Right lobe of liver (tissue), 6 donors: ENCODE measurements around the gene PEA15. TPM values are rescaled to one million over a fixed set of nuclear protein-coding genes. Genes with fewer than 3 reads are reported as not detected.

Experiments used
- ATAC-seq, 4 donors: fragments of 200-7000 bp; cut with Tn5 transposase; one replicate each; pipeline ENCODE4 v1.9.1; 2020; ENCODE audit warnings: mild to moderate bottlenecking in 4 of 4, moderate library complexity in 4 of 4
- DNase-seq, 3 donors: peaks; one replicate each; pipeline ENCODE4 v3.0.0-alpha.2; 2020
- H3K27ac ChIP-seq, 3 donors: fragments of 200-600 bp; one replicate each; pipeline ENCODE4 v1.8.0; 2022
- H3K27me3 ChIP-seq, 2 donors: fragments of 200-600 bp; one replicate each; pipeline ENCODE4 v1.8.0; 2022
- H3K36me3 ChIP-seq, 4 donors: fragments of 200-600 bp; sonication (generic) in 1 of 4; one replicate each; pipeline versions ENCODE4 v1.5.1 to v1.8.0; 2017 to 2022; ENCODE audit warnings: control low read depth in 1 of 4
- H3K4me1 ChIP-seq, 4 donors: fragments of 200-600 bp; sonication (generic) in 1 of 4; one replicate each; pipeline versions ENCODE4 v1.5.1 to v1.8.0; 2017 to 2022; ENCODE audit warnings: control low read depth in 1 of 4
- H3K4me3 ChIP-seq, 3 donors: fragments of 200-600 bp; one replicate each; pipeline ENCODE4 v1.8.0; 2022
- H3K9me3 ChIP-seq, 4 donors: fragments of 200-600 bp; sonication (generic) in 1 of 4; one replicate each; pipeline versions ENCODE4 v1.5.1 to v1.8.0; 2017 to 2022; ENCODE audit warnings: control low read depth in 1 of 4
- CTCF ChIP-seq, 4 donors: fragments of 200-600 bp in 3 of 4; fragments of 450-650 bp in 1 of 4; IDR thresholded peaks; one replicate each; pipeline versions ENCODE4 v1.5.1 to v1.8.0; 2016 to 2022; ENCODE audit warnings: antibody characterized with exemption in 4 of 4, mild to moderate bottlenecking in 2 of 4
- POLR2A ChIP-seq: fragments of 450-650 bp; IDR thresholded peaks from one replicate; pipeline ENCODE4 v1.6.1; 2017; ENCODE audit warnings: antibody characterized with exemption, mild to moderate bottlenecking
- WGBS: methylation state at CpG from one replicate; pipeline ENCODE4 v1.1.6; 2018; ENCODE audit warnings: low coverage, low lambda C conversion rate; ENCODE audit not compliant: insufficient coverage; ENCODE audit errors: missing lambda C conversion rate; 5-methylcytosine and 5-hydroxymethylcytosine counted together
- intact Hi-C, 2 donors: fragments of 100-400 bp; cut with DNase I; formaldehyde crosslinking; loops; one replicate each; pipeline versions ENCODE4 v1.11.2 to v1.14.1; 2022
- long read RNA-seq: library from polyadenylated mRNA; unstranded; transcript quantifications from one replicate; pipeline ENCODE4 v2.0.0, GENCODE V29; 2019
- total RNA-seq, 6 experiments: library from RNA; depleted of rRNA in 2 of 6; stranded (reverse); fragments of >200 nt in 2 of 6; fragmentation: NEBNext Ultra II Directional in 3 of 6; extraction: Animal tissue kit (Norgen Biotek cat#: 25700) in 3 of 6; gene quantifications; one replicate each; pipeline versions ENCODE4 v1.1.0 to v1.2.4, GENCODE V29; 2016 to 2023
- donor health status: DM: no; HTN: yes; CAD: no.
- donor health status: DM: no; HTN: no; CAD: no.
- donor health status: DM: no; HTN: no; CAD: no.
- donor health status: DM: no; HTN: yes; CAD: no.
- donor health status: DM: no; HTN: yes; CAD: no.

The PEA15 gene, protein sequence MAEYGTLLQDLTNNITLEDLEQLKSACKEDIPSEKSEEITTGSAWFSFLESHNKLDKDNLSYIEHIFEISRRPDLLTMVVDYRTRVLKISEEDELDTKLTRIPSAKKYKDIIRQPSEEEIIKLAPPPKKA
- 10 to 100 TPM; 11.5 to 45.7 (median 18.0) TPM for total RNA-seq
- long read RNA-seq, partial matches to known transcripts: 0 of 1 reads
- long read RNA-seq, other reads (novel, unspliced or antisense): 1 of 1 reads

DNA sequence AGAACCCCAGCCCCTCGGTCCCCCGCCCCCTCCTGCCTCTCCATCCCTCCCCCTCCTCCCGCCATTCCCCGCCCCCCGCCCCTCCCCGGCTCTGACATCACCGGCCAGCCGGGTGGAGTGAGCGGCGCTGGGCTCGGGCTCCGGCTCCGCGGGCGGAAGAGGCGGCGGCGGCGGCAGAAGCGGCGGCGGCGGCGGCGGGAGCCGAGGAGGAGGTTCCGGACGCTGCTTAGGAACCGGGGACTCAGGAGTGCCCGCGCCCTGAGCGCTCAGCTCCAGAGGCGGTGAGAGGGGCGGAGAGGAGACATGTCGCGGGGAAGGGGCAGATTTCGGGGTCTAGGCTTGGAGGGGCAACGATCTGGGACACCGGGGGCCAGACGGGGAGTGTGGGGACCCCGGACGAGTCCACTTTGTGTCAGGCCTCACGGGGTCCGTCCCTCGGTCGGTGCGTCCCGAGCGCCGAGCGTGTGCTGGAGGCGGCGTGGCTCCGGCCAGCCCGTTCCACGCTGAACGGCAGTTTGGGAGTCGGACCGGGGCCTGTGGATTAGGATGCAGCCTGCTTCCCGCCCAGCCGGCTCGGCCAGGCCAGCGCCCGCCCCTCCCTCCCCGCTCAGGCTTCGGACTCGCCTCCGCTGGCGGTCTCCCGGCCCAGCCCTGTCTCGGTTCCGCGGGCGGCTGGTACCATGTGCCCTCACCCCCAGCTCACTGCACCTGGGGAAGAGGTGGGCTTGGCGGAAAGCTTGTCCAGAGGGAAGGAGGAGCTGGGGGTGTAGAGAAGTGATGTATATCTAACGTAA is at the start of gene PEA15:
Gene PEA15 (plus strand): TSS at position 143 of the 794 bp plus-strand sequence. CDS start 6,161 bp downstream, outside the sequence.
- ATAC-seq: peak; percentile 84 to 92 (median 88)
- Histone ChIP-seq H3K4me3 (peak within 1 kb of the TSS; percentile 74 to 97 (median 83)), H3K27ac (peak within 1 kb of the TSS; percentile 35 to 93 (median 65)), H3K4me1 (peaks cover 0 to 11% (median 0%) of the 10 kb centered on the region in 4 donors), H3K36me3 (no peaks in the 10 kb centered on the region), H3K27me3 (no peaks in the 10 kb centered on the region), H3K9me3 (no peaks in the 10 kb centered on the region)
- TF ChIP-seq POLR2A (peak; percentile 72), CTCF (IDR thresholded peaks at IDR 0.05) (no peak)
- DNase-seq: peak; percentile 79 to 84 (median 81)
- 1% methylated on average over 39 of the region's 76 CpGs for WGBS
- intact Hi-C loops: loop anchor here in 1 of 2 donors (10.0 kb wide), 1 partner anchor 69 kb away; no protein-coding TSS in a partner anchor

- H3K27me3 ChIP-seq: no peaks in the 10 kb centered on the region
- intact Hi-C loops: no loop called here
- DNase-seq (no peak), ATAC-seq (no peak)
- 76% methylated on average over 5 of the region's 5 CpGs for WGBS
- H3K4me3 ChIP-seq: no peak overlapping the region
- no peaks in the 10 kb centered on the region for H3K36me3 ChIP-seq
- H3K9me3 ChIP-seq: no peaks in the 10 kb centered on the region
- TF ChIP-seq CTCF (IDR thresholded peaks at IDR 0.05) (no peak), POLR2A (no peak)
- no peak overlapping the region for H3K27ac ChIP-seq
- no peaks in the 10 kb centered on the region for H3K4me1 ChIP-seq
Observed at GRCh38 chr1:160156361-160156760, 48.8 kb upstream of the PEA15 start.

GRCh38 chr1:160157174-160157573 is 48.0 kb upstream of the PEA15 start:
- TF ChIP-seq CTCF (IDR thresholded peaks at IDR 0.05) (no peak), POLR2A (no peak)
- Histone ChIP-seq H3K27me3 (no peaks in the 10 kb centered on the region), H3K4me1 (no peaks in the 10 kb centered on the region), H3K27ac (no peak overlapping the region), H3K36me3 (no peaks in the 10 kb centered on the region), H3K9me3 (no peaks in the 10 kb centered on the region), H3K4me3 (no peak overlapping the region)
- intact Hi-C loops: no loop called here
- DNase-seq (no peak), ATAC-seq (no peak)
- 64% methylated on average over 4 of the region's 4 CpGs for WGBS

GRCh38 chr1:160158031-160158430 is 47.2 kb upstream of the PEA15 start:
- no peaks in the 10 kb centered on the region for H3K36me3 ChIP-seq
- WGBS: 57% methylated on average over 3 of the region's 3 CpGs
- DNase-seq: no peak
- no peaks in the 10 kb centered on the region for H3K27me3 ChIP-seq
- intact Hi-C loops: no loop called here
- no peak overlapping the region for H3K4me3 ChIP-seq
- no peak for TF ChIP-seq POLR2A
- no peak for TF ChIP-seq CTCF (IDR thresholded peaks at IDR 0.05)
- H3K9me3 ChIP-seq: no peaks in the 10 kb centered on the region
- no peak for ATAC-seq
- H3K4me1 ChIP-seq: no peaks in the 10 kb centered on the region
- no peak overlapping the region for H3K27ac ChIP-seq
